DND-41 (cell line): Measurements from ENCODE around the gene PSMD4.

Experiments used
- CTCF ChIP-seq: IDR thresholded peaks from 2 replicates; pipeline ENCODE4 v1.5.1; 2012; ENCODE audit warnings: borderline replicate concordance, low read length, moderate library complexity, mild to moderate bottlenecking; ENCODE audit not compliant: poor library complexity, severe bottlenecking; ENCODE audit errors: extremely low read depth
- EZH2 ChIP-seq: IDR thresholded peaks from 3 replicates; pipeline ENCODE4 v1.6.1; 2012; ENCODE audit warnings: borderline replicate concordance, low read depth, mild to moderate bottlenecking, moderate library complexity, low read length, inconsistent platforms; ENCODE audit not compliant: severe bottlenecking

DNA sequence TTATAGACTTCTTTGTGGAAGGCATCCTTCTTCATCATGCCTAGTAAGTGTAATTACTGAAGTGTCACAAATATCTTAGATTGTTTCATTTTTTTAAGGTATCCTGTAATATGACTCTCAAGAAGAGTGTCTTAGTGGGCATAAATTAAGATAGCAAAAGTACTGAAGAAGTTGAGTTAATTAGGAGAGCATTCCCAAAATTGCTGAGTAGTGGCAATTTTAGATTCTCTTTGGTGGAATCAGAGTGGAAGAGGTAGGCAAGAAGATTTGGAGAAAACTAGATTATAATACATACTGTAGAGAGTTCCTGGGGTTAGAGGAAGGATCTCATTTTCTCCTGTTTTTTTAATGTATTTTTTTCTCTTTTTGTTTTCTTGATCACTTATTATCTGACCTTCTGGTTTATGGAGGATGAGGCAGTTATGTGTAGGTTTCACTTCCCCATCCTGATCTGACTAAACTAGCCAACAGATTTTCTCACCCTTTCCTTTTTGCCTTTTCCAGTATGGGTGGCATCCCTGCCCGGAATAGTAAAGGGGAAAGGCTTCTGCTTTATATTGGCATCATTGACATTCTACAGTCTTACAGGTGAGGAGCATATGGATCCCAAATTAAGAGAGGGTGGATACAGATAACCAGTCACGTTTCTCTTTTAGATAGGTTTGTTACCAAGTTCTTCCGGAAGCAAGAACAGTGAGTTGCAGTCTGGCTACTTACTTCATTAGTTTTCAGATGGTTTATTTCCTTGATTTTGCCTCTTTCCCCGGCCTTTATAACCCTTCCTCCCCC is 16.7 kb upstream of the PSMD4 start:
- TF ChIP-seq CTCF (no peak), EZH2 (no peak)
